Sigmoid colon (tissue), 4 donors: ENCODE measurements around the gene NXN.

Experiments used
- EP300 ChIP-seq, 4 donors: sonication (generic); formaldehyde crosslinking; IDR thresholded peaks; one replicate each; pipeline ENCODE4 v1.6.1; 2017; ENCODE audit warnings: antibody characterized with exemption in 4 of 4
- POLR2A ChIP-seq, 2 donors: fragments of 450-650 bp; IDR thresholded peaks; one replicate each; pipeline ENCODE4 v1.6.1; 2016; ENCODE audit warnings: antibody characterized with exemption in 2 of 2, mild to moderate bottlenecking in 2 of 2, moderate library complexity in 2 of 2
- POLR2AphosphoS5 ChIP-seq, 4 donors: sonication (generic); formaldehyde crosslinking; IDR thresholded peaks; one replicate each; pipeline ENCODE4 v1.6.1; 2017; ENCODE audit warnings: antibody characterized with exemption in 4 of 4
- TF ChIP-seq, protein P1 (sequence below), 4 experiments: fragments of 450-650 bp in 3 of 4; fragments of 200-600 bp in 1 of 4; IDR thresholded peaks; one replicate each; pipeline ENCODE4 v1.5.1; 2016 to 2019; ENCODE audit warnings: antibody characterized with exemption in 4 of 4, mild to moderate bottlenecking in 3 of 4, moderate library complexity in 2 of 4

DNA sequence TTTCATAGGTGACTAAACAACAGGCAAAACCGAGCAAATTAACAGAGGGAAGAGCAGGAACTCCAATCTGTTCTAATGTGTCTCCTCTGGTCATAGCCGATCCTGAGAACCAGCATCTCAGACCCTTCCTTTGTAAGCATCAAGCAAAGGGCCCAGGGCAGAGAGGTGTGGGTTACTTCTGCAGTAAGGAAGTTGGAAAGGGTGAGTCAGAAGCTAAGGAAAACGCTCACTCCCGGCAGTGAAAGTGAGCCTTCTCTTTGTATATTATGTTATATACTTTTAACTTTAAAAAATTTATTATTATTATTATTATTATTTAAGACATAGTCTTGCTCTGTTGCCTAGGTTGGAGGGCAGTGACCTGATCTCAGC lies 119.8 kb downstream of the NXN start:
- TF ChIP-seq, protein P1, sequence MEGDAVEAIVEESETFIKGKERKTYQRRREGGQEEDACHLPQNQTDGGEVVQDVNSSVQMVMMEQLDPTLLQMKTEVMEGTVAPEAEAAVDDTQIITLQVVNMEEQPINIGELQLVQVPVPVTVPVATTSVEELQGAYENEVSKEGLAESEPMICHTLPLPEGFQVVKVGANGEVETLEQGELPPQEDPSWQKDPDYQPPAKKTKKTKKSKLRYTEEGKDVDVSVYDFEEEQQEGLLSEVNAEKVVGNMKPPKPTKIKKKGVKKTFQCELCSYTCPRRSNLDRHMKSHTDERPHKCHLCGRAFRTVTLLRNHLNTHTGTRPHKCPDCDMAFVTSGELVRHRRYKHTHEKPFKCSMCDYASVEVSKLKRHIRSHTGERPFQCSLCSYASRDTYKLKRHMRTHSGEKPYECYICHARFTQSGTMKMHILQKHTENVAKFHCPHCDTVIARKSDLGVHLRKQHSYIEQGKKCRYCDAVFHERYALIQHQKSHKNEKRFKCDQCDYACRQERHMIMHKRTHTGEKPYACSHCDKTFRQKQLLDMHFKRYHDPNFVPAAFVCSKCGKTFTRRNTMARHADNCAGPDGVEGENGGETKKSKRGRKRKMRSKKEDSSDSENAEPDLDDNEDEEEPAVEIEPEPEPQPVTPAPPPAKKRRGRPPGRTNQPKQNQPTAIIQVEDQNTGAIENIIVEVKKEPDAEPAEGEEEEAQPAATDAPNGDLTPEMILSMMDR (IDR thresholded peaks at IDR 0.05), result no peak
- TF ChIP-seq POLR2A (IDR thresholded peaks at IDR 0.05) (no peak), EP300 (IDR thresholded peaks at IDR 0.05) (no peak), POLR2AphosphoS5 (IDR thresholded peaks at IDR 0.05) (no peak)
